GM13977 (cell line): ENCODE data around the gene AGAP3.

Experiments used
- DNase-seq: peaks from one replicate; pipeline ENCODE4 v3.0.0; 2012; ENCODE audit warnings: low spot score
- CTCF ChIP-seq: IDR thresholded peaks from 2 replicates; pipeline ENCODE4 v1.5.1; 2012; ENCODE audit warnings: mild to moderate bottlenecking, control low read depth; ENCODE audit not compliant: insufficient read depth; ENCODE audit errors: extremely low read depth, missing control alignments
- in situ Hi-C: fragments of 300-500 bp; cut with MboI; formaldehyde crosslinking; loops from one replicate; pipeline ENCODE4 v1.12.0; 2022; ENCODE audit warnings: low sequenced_read_pairs, low pct_unique_long_range_greater_than_20kb, mixed read lengths, inconsistent platforms; ENCODE audit not compliant: unreplicated experiment

AGAP3 gene

GRCh38 chr7:151178236-151178635 is 92.0 kb downstream of the AGAP3 start:
- no peak for DNase-seq
- in situ Hi-C loops: no loop called here
- no peak for TF ChIP-seq CTCF

DNA sequence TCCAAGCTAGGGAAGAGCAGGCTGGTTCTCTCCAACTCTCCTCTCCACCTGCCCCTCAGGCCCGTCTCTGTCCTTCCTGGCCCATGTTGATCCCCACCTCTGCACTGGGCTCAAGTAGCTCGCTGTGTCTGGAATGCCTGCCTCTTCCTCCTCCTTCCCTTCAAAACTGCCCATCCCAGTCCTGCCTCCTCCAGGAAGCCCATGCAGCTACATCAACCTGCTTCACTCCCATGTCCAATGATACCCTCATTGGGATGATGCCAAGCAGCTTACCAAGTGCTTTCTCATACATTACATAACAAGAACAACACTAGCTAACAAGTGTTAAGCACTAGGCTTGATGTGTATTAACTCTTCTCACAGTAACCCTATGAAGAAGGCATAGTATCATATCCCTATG is 92.6 kb downstream of the AGAP3 start:
- in situ Hi-C loops: no loop called here
- no peak for TF ChIP-seq CTCF
- DNase-seq: no peak

DNA sequence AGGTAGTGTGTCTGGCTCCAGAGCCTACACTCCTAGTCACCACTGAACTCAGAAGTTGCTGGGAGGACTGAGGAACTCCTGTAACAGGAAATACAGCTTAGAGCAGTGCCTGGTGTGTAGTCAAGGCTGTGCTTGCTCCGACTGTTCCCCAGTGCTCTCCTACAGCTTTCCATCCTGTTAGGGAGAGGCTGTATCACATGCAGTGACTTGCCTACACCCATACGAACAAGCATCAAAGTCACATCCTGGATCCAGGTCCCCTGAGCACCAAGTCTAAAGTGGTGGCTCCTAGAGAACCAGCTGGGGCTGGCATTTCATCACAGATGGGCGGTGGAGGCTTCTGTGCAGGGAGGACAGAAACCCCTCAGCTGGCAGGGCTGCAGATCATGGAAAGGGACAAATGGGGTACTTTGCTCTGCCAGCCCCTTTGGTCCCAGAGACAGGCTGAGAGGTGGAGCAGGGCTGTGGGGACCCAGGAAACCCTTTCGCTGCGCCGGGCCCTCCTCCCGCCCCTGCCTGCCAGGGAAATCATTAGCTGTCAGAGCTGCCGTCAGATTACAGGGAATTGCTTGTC is 93.1 kb downstream of the AGAP3 start:
- DNase-seq: no peak
- no peak for TF ChIP-seq CTCF
- in situ Hi-C loops: no loop called here

GRCh38 chr7:151179946-151180345 is 93.7 kb downstream of the AGAP3 start:
- TF ChIP-seq CTCF: no peak
- in situ Hi-C loops: no loop called here
- DNase-seq: no peak

- no peak for TF ChIP-seq CTCF
- no peak for DNase-seq
Measured at GRCh38 chr7:151181011-151181431, 94.7 kb downstream of the AGAP3 start.

DNA sequence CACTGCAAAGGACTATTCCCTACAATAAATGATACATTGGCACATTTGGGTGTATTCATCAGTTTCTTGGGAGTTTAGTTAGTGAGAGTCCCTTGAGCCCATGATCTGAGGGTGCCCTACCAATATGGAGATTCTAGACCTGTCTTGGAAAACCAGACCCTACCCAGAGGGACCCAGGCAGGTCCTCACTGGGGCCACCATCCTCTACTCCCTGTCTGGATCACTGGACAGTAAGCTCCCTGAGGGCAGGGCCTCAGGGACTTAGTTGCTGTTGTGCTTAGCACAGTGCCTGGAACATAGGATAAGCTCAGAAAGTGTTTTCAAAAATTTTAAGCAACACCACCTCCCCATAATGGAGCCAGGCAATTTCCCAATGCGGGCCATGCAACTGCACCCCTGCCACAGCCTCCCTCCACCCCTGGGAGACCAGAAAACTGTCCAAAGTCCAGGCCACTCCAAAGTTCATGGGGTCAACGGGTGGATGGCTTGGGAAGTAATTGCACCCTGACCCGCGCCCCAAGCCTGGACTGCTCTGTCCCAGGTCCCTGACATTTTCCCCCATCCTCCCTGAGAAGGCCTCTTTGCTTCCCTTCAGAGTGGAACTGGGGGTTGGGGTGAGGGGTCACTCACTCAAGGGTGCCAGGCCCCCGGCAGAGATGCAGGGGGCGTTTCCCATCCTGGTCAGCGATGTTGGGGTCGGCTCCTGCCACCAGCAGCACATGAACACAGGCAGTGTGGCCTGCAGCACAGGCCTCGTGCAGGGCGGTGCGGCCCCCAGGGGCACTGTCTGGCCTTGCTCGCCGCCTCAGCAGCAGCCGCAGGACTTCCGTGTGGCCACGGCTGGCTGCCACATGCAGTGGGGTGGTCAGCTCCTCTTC is 99.7 kb downstream of the AGAP3 start:
- in situ Hi-C loops: no loop called here
- no peak for TF ChIP-seq CTCF
- DNase-seq: no peak

More at GRCh38 chr7:151181011-151181431, 94.7 kb downstream of the AGAP3 start:
- in situ Hi-C loops: no loop called here
